ENCODE measurements around the gene NLRP1.

NLRP1 gene

GRCh38 chr17:5553479-5553878 is 30.8 kb downstream of the NLRP1 start:
- no peak for DNase-seq

GRCh38 chr17:5552841-5553240 is 31.5 kb downstream of the NLRP1 start:
- DNase-seq = no peak

- DNase-seq = no peak
These were observed 39.0 kb downstream of the NLRP1 start for GRCh38 chr17:5545051-5545987.

GRCh38 chr17:5544115-5544514 is 40.2 kb downstream of the NLRP1 start:
- no peak for DNase-seq

- no peak for DNase-seq
These were observed 42.6 kb downstream of the NLRP1 start for GRCh38 chr17:5541610-5542202.

GRCh38 chr17:5540321-5540720 is 44.0 kb downstream of the NLRP1 start:
- no peak for DNase-seq

- no peak for DNase-seq
These were observed 45.0 kb downstream of the NLRP1 start for GRCh38 chr17:5539286-5539685.

- DNase-seq = no peak
These were observed 47.3 kb downstream of the NLRP1 start for GRCh38 chr17:5536866-5537650.

- no peak for DNase-seq
These were observed 48.9 kb downstream of the NLRP1 start for GRCh38 chr17:5535436-5535835.

GRCh38 chr17:5533486-5534315 is 50.6 kb downstream of the NLRP1 start:
- no peak for DNase-seq

GRCh38 chr17:5532581-5532980 is 51.7 kb downstream of the NLRP1 start:
- no peak for DNase-seq

- no peak for DNase-seq
These were observed 53.3 kb downstream of the NLRP1 start for GRCh38 chr17:5531085-5531418.

GRCh38 chr17:5530265-5531084 is 53.8 kb downstream of the NLRP1 start:
- no peak for DNase-seq

GRCh38 chr17:5527601-5528250 is 56.6 kb downstream of the NLRP1 start:
- DNase-seq = no peak

- DNase-seq = no peak
These were observed 57.3 kb downstream of the NLRP1 start for GRCh38 chr17:5526821-5527598.

- DNase-seq = no peak
These were observed 61.1 kb downstream of the NLRP1 start for GRCh38 chr17:5523249-5523648.

- no peak for DNase-seq
These were observed 61.8 kb downstream of the NLRP1 start for GRCh38 chr17:5522476-5522875.

GRCh38 chr17:5516060-5516792 is 68.1 kb downstream of the NLRP1 start:
- no peak for DNase-seq

- DNase-seq = no peak
These were observed 69.3 kb downstream of the NLRP1 start for GRCh38 chr17:5514976-5515375.

GRCh38 chr17:5513628-5514027 is 70.7 kb downstream of the NLRP1 start:
- DNase-seq = no peak

All from NCI-H1417 treated with DMSO at 0.1 percent for 48 hours (cell line).